Karpas-422 (cell line): Measurements from ENCODE around the gene LLGL1. TPM values are rescaled to one million over a fixed set of nuclear protein-coding genes. Genes with fewer than 3 reads are reported as not detected.
"Not testable (repeated sequence)": the region's sequence is repeated elsewhere in the genome, so short reads cannot be mapped to it uniquely, and the experiment has no call there.

Source experiments
- DNase-seq: peaks from one replicate; pipeline ENCODE4 v3.0.0-alpha.2; 2015
- H2AFZ ChIP-seq: fragments of 200-600 bp; sonication (generic); 2 replicates; pipeline ENCODE4 v1.6.1; 2014; ENCODE audit warnings: antibody characterized with exemption, low read length, mixed read lengths
- H3K27ac ChIP-seq: fragments of 200-600 bp; sonication (generic); 2 replicates; pipeline ENCODE4 v1.5.1; 2014; ENCODE audit warnings: mild to moderate bottlenecking, low read length, moderate library complexity
- H3K27me3 ChIP-seq: fragments of 200-600 bp; sonication (generic); 2 replicates; pipeline ENCODE4 v1.6.1; 2014; ENCODE audit warnings: low read length, mixed read lengths
- H3K36me3 ChIP-seq: fragments of 200-600 bp; sonication (generic); 2 replicates; pipeline ENCODE4 v1.6.1; 2014; ENCODE audit warnings: low read length, mixed read lengths; ENCODE audit not compliant: insufficient read depth
- H3K4me1 ChIP-seq: fragments of 200-600 bp; sonication (generic); 2 replicates; pipeline ENCODE4 v1.6.1; 2014; ENCODE audit warnings: mild to moderate bottlenecking, low read length, mixed read lengths
- H3K4me2 ChIP-seq: fragments of 200-600 bp; sonication (generic); 2 replicates; pipeline ENCODE4 v1.6.1; 2014; ENCODE audit warnings: low read length, low read depth, mild to moderate bottlenecking; ENCODE audit not compliant: poor library complexity, severe bottlenecking
- H3K4me3 ChIP-seq: fragments of 200-600 bp; sonication (generic); 2 replicates; pipeline ENCODE4 v1.5.1; 2014; ENCODE audit warnings: mild to moderate bottlenecking, antibody characterized with exemption, low read length, mixed read lengths
- H3K79me2 ChIP-seq: fragments of 200-600 bp; sonication (generic); 2 replicates; pipeline ENCODE4 v1.6.1; 2014; ENCODE audit warnings: mild to moderate bottlenecking, low read length, mixed read lengths
- H3K9ac ChIP-seq: fragments of 200-600 bp; sonication (generic); 2 replicates; pipeline ENCODE4 v1.6.0; 2014; ENCODE audit warnings: low read length
- H3K9me2 ChIP-seq: fragments of 200-600 bp; sonication (generic), shearing (Covaris generic); replicated peaks from 2 replicates; pipeline ENCODE4 v1.6.0; 2014; ENCODE audit warnings: mild to moderate bottlenecking, low read length, moderate library complexity; ENCODE audit not compliant: insufficient read depth
- H3K9me3 ChIP-seq: fragments of 300-700, 200-600 bp; sonication (generic); 2 replicates; pipeline ENCODE4 v1.6.1; 2014; ENCODE audit warnings: low read length, mixed read lengths
- H4K20me1 ChIP-seq: fragments of 200-600 bp; sonication (generic); 2 replicates; pipeline ENCODE4 v1.6.1; 2014; ENCODE audit warnings: mild to moderate bottlenecking, antibody characterized with exemption, low read length, low read depth; ENCODE audit not compliant: insufficient read depth
- total RNA-seq: library from RNA; depleted of rRNA; stranded (reverse); fragments of >200 nt; shearing (Covaris generic); gene quantifications from 2 replicates; pipeline ENCODE4 v1.2.3, GENCODE V29; 2014; ENCODE audit warnings: low replicate concordance

Gene LLGL1
- total RNA-seq, 1 experiment from 2014 or later = 12.1 TPM

GRCh38 chr17:18198530-18198929, 26.9 kb upstream of the LLGL1 start:
- Histone ChIP-seq H4K20me1 (peaks cover 42% of the 10 kb centered on the region), H3K9me3 (no peaks in the 10 kb centered on the region), H2AFZ (no peak overlapping the region), H3K27me3 (no peaks in the 10 kb centered on the region), H3K9me2 (no peaks in the 10 kb centered on the region), H3K4me1 (no peaks in the 10 kb centered on the region), H3K27ac (no peak overlapping the region), H3K36me3 (peaks cover 34% of the 10 kb centered on the region), H3K4me3 (no peak overlapping the region), H3K4me2 (no peak overlapping the region), H3K9ac (no peak overlapping the region), H3K79me2 (peaks cover 84% of the 10 kb centered on the region)
- DNase-seq = no peak

- peaks cover 29% of the 10 kb centered on the region; the same call in 1 of the 2 replicates for H3K36me3 ChIP-seq
- DNase-seq = no peak
- H3K27ac ChIP-seq = no peak overlapping the region
- H3K79me2 ChIP-seq = peaks cover 79% of the 10 kb centered on the region
- no peak overlapping the region for H3K4me2 ChIP-seq
- H3K9me2 ChIP-seq = no peaks in the 10 kb centered on the region
- no peak overlapping the region for H3K9ac ChIP-seq
- no peak overlapping the region for H3K4me3 ChIP-seq
- H2AFZ ChIP-seq = no peak overlapping the region
- H4K20me1 ChIP-seq = peaks cover 53% of the 10 kb centered on the region
- H3K4me1 ChIP-seq = no peaks in the 10 kb centered on the region
- H3K27me3 ChIP-seq = no peaks in the 10 kb centered on the region
- H3K9me3 ChIP-seq = no peaks in the 10 kb centered on the region
Observed at GRCh38 chr17:18201108-18201507, 24.3 kb upstream of the LLGL1 start.

- DNase-seq = no peak
- Histone ChIP-seq H2AFZ (no peak overlapping the region), H4K20me1 (peaks cover 49% of the 10 kb centered on the region), H3K36me3 (peaks cover 10% of the 10 kb centered on the region; the same call in 1 of the 2 replicates), H3K9me2 (no peaks in the 10 kb centered on the region), H3K79me2 (peaks cover 58% of the 10 kb centered on the region), H3K9me3 (no peaks in the 10 kb centered on the region), H3K9ac (no peak overlapping the region), H3K4me2 (no peak overlapping the region), H3K27ac (no peak overlapping the region), H3K4me3 (no peak overlapping the region), H3K4me1 (no peaks in the 10 kb centered on the region), H3K27me3 (no peaks in the 10 kb centered on the region)
Observed at GRCh38 chr17:18203308-18203707, 22.1 kb upstream of the LLGL1 start.

- DNase-seq = no peak
- H3K79me2 ChIP-seq = peaks cover 34% of the 10 kb centered on the region
- no peaks in the 10 kb centered on the region for H3K4me1 ChIP-seq
- H3K9ac ChIP-seq = no peak overlapping the region
- peaks cover 9% of the 10 kb centered on the region; the same call in 1 of the 2 replicates for H3K36me3 ChIP-seq
- H3K9me2 ChIP-seq = no peaks in the 10 kb centered on the region
- H4K20me1 ChIP-seq = peaks cover 42% of the 10 kb centered on the region
- H3K4me2 ChIP-seq = no peak overlapping the region
- no peak overlapping the region for H2AFZ ChIP-seq
- H3K9me3 ChIP-seq = no peaks in the 10 kb centered on the region
- no peaks in the 10 kb centered on the region for H3K27me3 ChIP-seq
- no peak overlapping the region for H3K4me3 ChIP-seq
- H3K27ac ChIP-seq = no peak overlapping the region
Observed at GRCh38 chr17:18205861-18206260, 19.6 kb upstream of the LLGL1 start.

- no peaks in the 10 kb centered on the region for H3K9me2 ChIP-seq
- H3K36me3 ChIP-seq = peaks cover 9% of the 10 kb centered on the region; the same call in 1 of the 2 replicates
- peaks cover 38% of the 10 kb centered on the region for H4K20me1 ChIP-seq
- H3K27me3 ChIP-seq = no peaks in the 10 kb centered on the region
- H3K4me2 ChIP-seq = no peak overlapping the region
- no peak overlapping the region for H3K4me3 ChIP-seq
- H3K9me3 ChIP-seq = no peaks in the 10 kb centered on the region
- DNase-seq = no peak
- no peak overlapping the region for H3K9ac ChIP-seq
- no peak overlapping the region for H2AFZ ChIP-seq
- H3K79me2 ChIP-seq = peaks cover 28% of the 10 kb centered on the region
- no peaks in the 10 kb centered on the region for H3K4me1 ChIP-seq
- H3K27ac ChIP-seq = no peak overlapping the region
Observed at GRCh38 chr17:18206962-18207361, 18.5 kb upstream of the LLGL1 start.

DNA sequence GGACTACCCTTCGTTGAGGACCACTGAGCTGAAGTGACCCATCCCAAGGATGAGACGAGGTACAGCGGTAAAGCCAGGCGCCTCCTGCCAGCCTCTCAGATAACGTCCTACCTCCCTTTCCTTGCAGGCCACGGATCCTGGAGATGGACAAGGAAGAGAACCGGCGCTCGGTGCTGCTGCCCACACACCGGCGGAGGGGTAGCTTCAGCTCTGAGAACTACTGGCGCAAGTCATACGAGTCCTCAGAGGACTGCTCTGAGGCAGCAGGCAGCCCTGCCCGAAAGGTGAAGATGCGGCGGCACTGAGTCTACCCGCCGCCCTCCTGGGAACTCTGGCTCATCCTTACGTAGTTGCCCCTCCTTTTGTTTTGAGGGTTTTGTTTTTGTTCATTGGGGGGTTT, 17.3 kb upstream of the LLGL1 start:
- Histone ChIP-seq H3K27me3 (no peaks in the 10 kb centered on the region), H3K36me3 (peaks cover 9% of the 10 kb centered on the region; the same call in 1 of the 2 replicates), H3K9ac (no peak overlapping the region), H3K9me2 (no peaks in the 10 kb centered on the region), H3K79me2 (peaks cover 23% of the 10 kb centered on the region), H3K4me2 (no peak overlapping the region), H3K4me1 (no peaks in the 10 kb centered on the region), H3K4me3 (no peak overlapping the region), H3K27ac (no peak overlapping the region), H2AFZ (no peak overlapping the region), H3K9me3 (no peaks in the 10 kb centered on the region), H4K20me1 (peaks cover 35% of the 10 kb centered on the region)
- no peak for DNase-seq

DNA sequence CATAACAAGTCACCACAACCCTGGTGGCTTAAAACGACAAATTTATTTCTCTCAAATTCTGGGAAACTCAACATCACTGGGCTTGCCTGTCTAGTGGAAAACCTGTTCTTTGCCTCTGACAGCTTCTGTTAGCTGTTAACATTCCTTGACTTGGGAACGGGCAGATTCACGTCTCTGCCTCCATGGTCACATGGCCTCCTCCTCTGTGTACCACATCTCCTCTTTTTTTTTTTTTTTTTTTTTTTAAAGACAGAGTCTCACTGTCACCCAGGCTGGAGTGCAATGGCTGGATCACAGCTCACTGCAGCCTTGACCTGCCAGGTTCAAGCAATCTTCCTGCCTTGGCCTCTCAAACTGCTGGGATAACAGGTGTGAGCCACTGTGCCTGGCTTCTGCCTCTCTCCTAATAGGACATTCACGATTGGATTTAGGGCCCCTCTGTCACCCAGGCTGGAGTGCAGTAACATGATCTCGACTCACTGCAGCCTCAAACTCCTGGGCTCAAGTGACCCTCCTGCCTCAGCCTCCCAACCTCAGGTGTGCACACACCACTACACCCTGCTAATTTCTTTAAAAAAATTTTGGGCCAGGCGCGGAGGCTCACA, 11.7 kb upstream of the LLGL1 start:
- no peak overlapping the region for H3K9ac ChIP-seq
- no peaks in the 10 kb centered on the region for H3K27me3 ChIP-seq
- no peaks in the 10 kb centered on the region for H3K4me1 ChIP-seq
- no peak for DNase-seq
- no peak overlapping the region for H3K4me3 ChIP-seq
- H3K9me2 ChIP-seq = no peaks in the 10 kb centered on the region
- no peaks in the 10 kb centered on the region for H3K9me3 ChIP-seq
- 0 out of 2 replicates have a peak, but pooled peaks cover 4% of the 10 kb centered on the region for H4K20me1 ChIP-seq
- no peak overlapping the region for H3K27ac ChIP-seq
- H3K4me2 ChIP-seq = no peak overlapping the region
- no peak overlapping the region for H2AFZ ChIP-seq
- peaks cover 4% of the 10 kb centered on the region; the same call in 1 of the 2 replicates for H3K36me3 ChIP-seq
- no peaks in the 10 kb centered on the region for H3K79me2 ChIP-seq

DNA sequence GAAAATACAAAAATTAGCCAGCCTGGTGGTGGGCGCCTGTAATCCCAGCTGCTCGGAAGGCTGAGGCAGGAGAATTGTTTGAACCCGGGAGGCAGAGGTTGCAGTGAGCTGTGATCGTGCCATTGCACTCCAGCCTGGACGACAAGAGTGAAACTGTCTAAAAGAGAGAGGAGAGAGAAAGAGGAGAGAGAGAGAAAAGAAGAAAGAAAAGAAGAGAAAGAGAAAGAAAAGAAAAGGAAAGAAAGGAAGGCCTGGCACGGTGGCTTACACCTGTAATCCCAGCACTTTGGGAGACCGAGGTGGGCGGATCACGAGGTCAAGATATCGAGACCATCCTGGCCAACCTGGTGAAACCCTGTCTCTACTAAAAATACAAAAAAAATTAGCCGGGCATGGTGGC, 8.5 kb upstream of the LLGL1 start:
- H3K9me2 ChIP-seq, H3K4me3 ChIP-seq, H3K4me2 ChIP-seq, H3K9ac ChIP-seq, H3K9me3 ChIP-seq, H3K27ac ChIP-seq, H3K4me1 ChIP-seq, H3K27me3 ChIP-seq, H3K36me3 ChIP-seq, H4K20me1 ChIP-seq, H3K79me2 ChIP-seq, H2AFZ ChIP-seq, DNase-seq: not testable (repeated sequence)
